Heart right ventricle (tissue), 16 donors: ENCODE results near the gene MBD3L4. TPM values are rescaled to one million over a fixed set of nuclear protein-coding genes. Genes with fewer than 3 reads are reported as not detected.

Experiments
- ATAC-seq, 8 donors: fragments of 200-7000 bp; cut with Tn5 transposase; one replicate each; pipeline ENCODE4 v1.9.1; 2020; ENCODE audit warnings: mild to moderate bottlenecking in 8 of 8, moderate library complexity in 8 of 8, moderate number of reproducible peaks in 1 of 8
- DNase-seq, 2 donors: peaks; one replicate each; pipeline ENCODE4 v3.0.0-alpha.2; 2020
- H3K27ac ChIP-seq, 10 donors: fragments of 200-600 bp; sonication (generic) in 2 of 10; one replicate each; pipeline versions ENCODE4 v1.5.0 to v1.8.0; 2020 to 2022; ENCODE audit warnings: mild to moderate bottlenecking in 3 of 10
- H3K27me3 ChIP-seq, 7 donors: fragments of 200-600 bp; one replicate each; pipeline ENCODE4 v1.8.0; 2021 to 2022; ENCODE audit warnings: mild to moderate bottlenecking in 2 of 7
- H3K36me3 ChIP-seq, 9 donors: fragments of 200-600 bp; sonication (generic) in 1 of 9; one replicate each; pipeline versions ENCODE4 v1.5.0 to v1.8.0; 2020 to 2022; ENCODE audit warnings: mild to moderate bottlenecking in 2 of 9
- H3K4me1 ChIP-seq, 9 donors: fragments of 200-600 bp; sonication (generic) in 1 of 9; one replicate each; pipeline versions ENCODE4 v1.5.0 to v1.8.0; 2020 to 2022; ENCODE audit warnings: mild to moderate bottlenecking in 4 of 9
- H3K4me3 ChIP-seq, 10 donors: fragments of 200-600 bp; sonication (generic) in 2 of 10; one replicate each; pipeline versions ENCODE4 v1.5.0 to v1.8.0; 2020 to 2022; ENCODE audit warnings: mild to moderate bottlenecking in 7 of 10, moderate library complexity in 2 of 10
- H3K9me3 ChIP-seq, 11 donors: fragments of 200-600 bp in 10 of 11; sonication (generic) in 2 of 11; one replicate each; pipeline versions ENCODE4 v1.5.0 to v1.8.0; 2013 to 2022; ENCODE audit warnings: mild to moderate bottlenecking in 2 of 11, control low read depth in 1 of 11, moderate library complexity in 1 of 11
- WGBS, 2 donors: extraction: QIAGEN DNeasy Blood & Tissue Kit; methylation state at CpG; one replicate each; pipeline ENCODE4 v1.1.7; 2013; ENCODE audit warnings: inconsistent platforms in 1 of 2; 5-methylcytosine and 5-hydroxymethylcytosine counted together
- intact Hi-C, 10 donors: fragments of 100-400 bp; cut with DNase I; formaldehyde crosslinking; loops; one replicate each; pipeline versions ENCODE4 v1.11.1 to v1.14.2; 2022
- polyA plus RNA-seq, 2 donors: library from polyadenylated mRNA; stranded (reverse); fragments of 200-250 nt; gene quantifications; one replicate each; pipeline ENCODE4 v1.2.3, GENCODE V29; 2013
- total RNA-seq, 10 donors: library from RNA; stranded (reverse); fragmentation: NEBNext Ultra II Directional in 3 of 10; extraction: Animal tissue kit (Norgen Biotek cat#: 25700) in 3 of 10; gene quantifications; one replicate each; pipeline versions ENCODE4 v1.2.1 to v1.2.4, GENCODE V29; 2021 to 2023
- TF ChIP-seq, protein P1 (sequence below), 9 donors: fragments of 200-600 bp; sonication (generic) in 2 of 9; IDR thresholded peaks; one replicate each; pipeline versions ENCODE4 v1.5.0 to v1.8.0; 2021 to 2022; ENCODE audit warnings: antibody characterized with exemption in 9 of 9, mild to moderate bottlenecking in 5 of 9, moderate library complexity in 1 of 9
- donor health status: Arrhythmogenic right ventricular cardiomyopathy.
- donor health status: ischemic (EF 13 %, LVEDD 7.1; RV severe dilation, severe dysfunction).
- donor health status: healthy with polysubstance abuse.
- donor health status: DM: no; HTN: yes; CAD: no.
- donor health status: DM: no; HTN: no; CAD: no.
- donor health status: ischemic (EF 25% LVEDD 6.9; RV normal size, moderate dysfunction).
- donor health status: ischemic (EF 25% LVEDD 5.7; RV mildly dilated, moderate dysfunction).
- donor health status: healthy.
- donor health status: DM: yes; HTN: yes; CAD: no.
- donor health status: Ischemic cardiomyopathy.
- donor health status: ischemic (EF 35%, LVEDD 5.7; RV mildly dilated, moderate dysfunction).
- donor health status: nonischemic (EF 11% LVEDD 7.7; RV severe dilation, severe dysfunction).
- donor health status: DM: yes; HTN: yes; CAD: no.
- donor health status: PGD.
- donor health status: ischemic (EF 29% LVEDD 5.4; RV normal size, mild dysfunction).
- donor health status: nonischemic (EF 23%, LVEDD 6.1; RV moderate dilation, normal function).

Gene MBD3L4
- total and polyA plus RNA-seq, 12 donors: not detected

GRCh38 chr19:7074705-7075282 lies 34.8 kb upstream of the MBD3L4 start:
- peaks cover 2 to 51% (median 36%) of the 10 kb centered on the region in 11 donors for H3K9me3 ChIP-seq

GRCh38 chr19:7072541-7072940 lies 32.6 kb upstream of the MBD3L4 start:
- TF ChIP-seq, protein P1, sequence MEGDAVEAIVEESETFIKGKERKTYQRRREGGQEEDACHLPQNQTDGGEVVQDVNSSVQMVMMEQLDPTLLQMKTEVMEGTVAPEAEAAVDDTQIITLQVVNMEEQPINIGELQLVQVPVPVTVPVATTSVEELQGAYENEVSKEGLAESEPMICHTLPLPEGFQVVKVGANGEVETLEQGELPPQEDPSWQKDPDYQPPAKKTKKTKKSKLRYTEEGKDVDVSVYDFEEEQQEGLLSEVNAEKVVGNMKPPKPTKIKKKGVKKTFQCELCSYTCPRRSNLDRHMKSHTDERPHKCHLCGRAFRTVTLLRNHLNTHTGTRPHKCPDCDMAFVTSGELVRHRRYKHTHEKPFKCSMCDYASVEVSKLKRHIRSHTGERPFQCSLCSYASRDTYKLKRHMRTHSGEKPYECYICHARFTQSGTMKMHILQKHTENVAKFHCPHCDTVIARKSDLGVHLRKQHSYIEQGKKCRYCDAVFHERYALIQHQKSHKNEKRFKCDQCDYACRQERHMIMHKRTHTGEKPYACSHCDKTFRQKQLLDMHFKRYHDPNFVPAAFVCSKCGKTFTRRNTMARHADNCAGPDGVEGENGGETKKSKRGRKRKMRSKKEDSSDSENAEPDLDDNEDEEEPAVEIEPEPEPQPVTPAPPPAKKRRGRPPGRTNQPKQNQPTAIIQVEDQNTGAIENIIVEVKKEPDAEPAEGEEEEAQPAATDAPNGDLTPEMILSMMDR (IDR thresholded peaks at IDR 0.05): no peak
- DNase-seq (no peak), ATAC-seq (no peak)
- Histone ChIP-seq H3K4me3 (no peak overlapping the region), H3K27ac (no peak overlapping the region), H3K4me1 (peaks cover 0 to 15% (median 10%) of the 10 kb centered on the region in 9 donors), H3K27me3 (no peaks in the 10 kb centered on the region), H3K9me3 (peaks cover 0 to 28% (median 14%) of the 10 kb centered on the region in 11 donors), H3K36me3 (peaks cover 15 to 72% (median 66%) of the 10 kb centered on the region in 9 donors)
- 94 to 96% methylated on average over 6 of the region's 6 CpGs for WGBS, 2 donors
- intact Hi-C loops: no loop called here

More at GRCh38 chr19:7074705-7075282, 34.8 kb upstream of the MBD3L4 start:
- intact Hi-C loops: no loop called here
- DNase-seq (no peak), ATAC-seq (no peak)
- no peak overlapping the region for H3K27ac ChIP-seq
- TF ChIP-seq, protein P1 (IDR thresholded peaks at IDR 0.05): no peak
- 98% methylated on average over 28 to 29 of the region's 29 CpGs for WGBS, 2 donors
- H3K4me3 ChIP-seq: no peak overlapping the region
- H3K36me3 ChIP-seq: peaks cover 27 to 94% (median 88%) of the 10 kb centered on the region in 9 donors
- H3K4me1 ChIP-seq: peaks cover 0 to 15% (median 9%) of the 10 kb centered on the region in 9 donors
- H3K27me3 ChIP-seq: no peaks in the 10 kb centered on the region

DNA sequence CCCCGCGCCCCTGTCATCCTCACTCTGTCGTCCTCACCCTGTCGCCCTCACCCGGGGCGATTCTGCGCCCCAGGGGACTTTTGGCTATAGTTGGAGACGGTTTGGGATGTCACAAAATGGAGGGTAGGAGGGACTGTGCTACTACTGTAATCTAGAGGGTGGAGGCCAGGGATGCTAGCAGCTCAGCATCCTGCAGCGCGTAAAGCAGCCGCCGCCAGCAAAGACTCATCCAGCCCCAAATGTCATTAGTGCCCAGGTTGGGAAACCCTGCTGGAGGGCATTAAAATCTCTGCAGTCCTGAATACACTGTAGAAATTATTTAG lies 29.9 kb upstream of the MBD3L4 start:
- intact Hi-C loops: loop anchor here in 1 of 10 donors (10.0 kb wide), 1 partner anchor 335 kb away; the partner anchor contains the start of genes GPR108 and TRIP10
- H3K27me3 ChIP-seq: no peaks in the 10 kb centered on the region
- peaks cover 0 to 15% (median 10%) of the 10 kb centered on the region in 9 donors for H3K4me1 ChIP-seq
- peaks cover 0 to 45% (median 39%) of the 10 kb centered on the region in 9 donors for H3K36me3 ChIP-seq
- WGBS, 2 donors: 0 to 1% methylated on average over 12 of the region's 12 CpGs
- peak in 3 of 8 donors; percentile 14 to 29 (median 18) for ATAC-seq
- peak overlapping the region; percentile 74 to 99 (median 87) for H3K4me3 ChIP-seq
- peaks cover 0 to 8% (median 0%) of the 10 kb centered on the region in 11 donors for H3K9me3 ChIP-seq
- TF ChIP-seq, protein P1 (IDR thresholded peaks at IDR 0.05): no peak
- peak overlapping the region; percentile 53 to 93 (median 84) for H3K27ac ChIP-seq
- DNase-seq: no peak

DNA sequence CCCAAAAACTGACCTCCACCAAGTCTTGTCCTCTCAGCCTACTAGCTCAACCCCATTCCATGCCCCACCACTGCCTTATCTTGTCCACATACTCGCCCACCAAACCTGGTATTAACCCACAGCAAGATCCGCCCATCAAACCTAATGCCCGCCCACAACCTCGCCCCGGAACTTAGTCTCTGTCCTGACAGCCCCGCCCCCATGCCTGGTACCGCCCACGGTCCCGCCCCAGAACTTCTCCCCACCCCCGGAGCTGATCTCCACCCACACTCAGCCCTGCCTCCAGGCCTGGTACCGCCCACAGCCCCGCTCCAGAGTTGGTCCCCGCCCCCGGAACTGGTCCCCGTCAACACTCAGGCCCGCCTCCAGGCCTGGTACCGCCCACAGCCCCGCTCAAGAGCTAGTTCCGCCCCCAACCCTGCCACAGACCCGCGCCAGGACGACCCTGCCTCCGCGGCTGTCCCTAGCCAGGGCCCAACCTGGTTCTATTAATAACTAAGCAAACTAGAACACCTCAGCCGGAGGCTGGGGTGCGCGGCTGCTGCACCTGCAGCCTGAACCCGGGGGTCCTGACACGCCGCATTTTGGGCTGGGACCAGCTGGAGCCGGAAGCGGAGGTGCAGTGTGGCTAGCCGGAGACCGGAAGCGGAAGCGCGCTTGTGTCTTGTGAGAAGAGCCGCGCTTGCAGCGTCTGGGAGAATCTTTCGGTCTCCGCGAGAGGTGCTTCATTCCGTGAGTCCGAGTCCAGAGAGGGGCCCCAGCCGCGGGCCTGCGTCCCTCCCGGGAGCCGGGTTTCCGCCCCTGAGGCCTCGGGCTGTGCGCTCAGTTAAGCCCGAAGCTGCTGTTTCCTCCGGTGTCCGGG lies 29.3 kb upstream of the MBD3L4 start, which contains the start of gene ZNF557:
Gene ZNF557, plus strand, starts transcription at position 662 of the 862 bp plus-strand sequence. CDS start 5,372 bp downstream, outside the sequence.
- H3K4me3 ChIP-seq: peak within 1 kb of the TSS; percentile 74 to 99 (median 87)
- TF ChIP-seq, protein P1 (IDR thresholded peaks at IDR 0.05): no peak
- DNase-seq (peak; percentile 99), ATAC-seq (peak; percentile 100)
- H3K4me1 ChIP-seq: peaks cover 0 to 15% (median 10%) of the 10 kb centered on the region in 9 donors
- peaks cover 0 to 8% (median 0%) of the 10 kb centered on the region in 11 donors for H3K9me3 ChIP-seq
- peak within 1 kb of the TSS; percentile 53 to 93 (median 84) for H3K27ac ChIP-seq
- intact Hi-C loops: loop anchor here in 1 of 10 donors (10.0 kb wide), 1 partner anchor 334 kb away; the partner anchor contains the start of genes GPR108 and TRIP10
- no peaks in the 10 kb centered on the region for H3K27me3 ChIP-seq
- 0 to 1% methylated on average over 55 to 56 of the region's 56 CpGs for WGBS, 2 donors
- H3K36me3 ChIP-seq: peaks cover 0 to 39% (median 36%) of the 10 kb centered on the region in 9 donors
